ENCODE measurements around the gene SHFL. TPM values are rescaled to one million over a fixed set of nuclear protein-coding genes. Genes with fewer than 3 reads are reported as not detected.

The SHFL gene
- total RNA-seq, 1 donor from 2014 or later, result 44.6 TPM

- no peak for DNase-seq (ENCODE audit: low spot score)
Observed at GRCh38 chr19:10132905-10133304, 46.8 kb downstream of the SHFL start.

DNA sequence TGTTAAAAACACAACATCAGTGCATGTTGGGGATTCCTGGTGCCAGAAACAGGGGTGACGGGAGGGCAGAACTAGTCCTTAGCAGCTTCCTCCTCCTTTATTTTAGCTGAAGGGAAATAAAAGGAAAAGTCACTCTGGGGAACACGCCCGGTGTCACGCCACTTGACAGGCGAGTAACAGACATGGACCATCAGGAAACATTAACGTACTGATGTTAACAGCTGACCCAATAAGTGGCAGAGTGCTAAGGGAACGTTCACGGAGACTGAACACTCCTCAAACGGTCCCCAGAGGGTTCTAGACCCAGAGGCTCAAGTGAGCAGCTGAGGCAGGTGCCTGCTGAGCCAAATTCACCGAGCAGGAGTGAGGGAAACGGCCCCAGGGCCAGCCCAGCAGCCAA is 47.5 kb downstream of the SHFL start:
- no peak for DNase-seq (ENCODE audit: low spot score)

GRCh38 chr19:10134040-10134439 is 47.9 kb downstream of the SHFL start:
- no peak for DNase-seq (ENCODE audit: low spot score)

DNA sequence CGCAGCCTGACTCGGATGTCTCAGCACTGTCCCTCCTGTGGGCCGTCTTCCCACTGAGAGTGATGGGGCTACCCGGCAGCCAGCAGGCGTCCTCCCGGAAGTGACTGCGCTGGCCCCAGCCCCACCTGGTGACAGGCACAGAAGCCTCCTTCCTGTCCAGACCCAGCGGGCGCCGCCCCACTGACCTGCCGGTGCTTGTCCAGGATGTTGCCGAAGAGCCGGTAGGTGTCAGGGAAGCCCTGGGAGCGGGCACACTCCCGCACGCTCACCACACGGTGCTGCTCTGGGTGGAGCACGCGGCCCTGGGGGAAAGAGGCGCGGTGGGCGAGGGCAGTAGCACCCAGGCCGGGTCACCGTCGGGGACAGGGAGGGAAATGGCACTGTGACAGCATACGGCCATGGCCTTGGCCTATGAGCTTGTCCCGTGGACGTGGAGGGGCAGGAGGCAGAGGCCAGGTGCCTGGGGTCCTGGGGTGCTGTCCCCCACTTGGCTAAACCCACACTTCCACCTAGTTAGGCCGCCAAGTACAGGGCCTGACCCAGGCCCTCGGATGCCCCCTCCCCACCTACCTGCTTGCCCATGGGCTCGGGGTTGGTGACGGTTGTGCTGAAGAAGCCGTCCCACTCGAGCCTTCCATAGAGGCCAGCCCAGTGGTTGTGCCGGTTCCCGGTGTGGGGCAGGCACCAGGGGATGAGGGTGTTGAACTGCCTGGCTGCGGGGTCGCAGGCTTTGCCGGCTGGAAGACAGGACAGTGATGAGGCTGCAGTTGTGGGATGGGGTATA is 49.6 kb downstream of the SHFL start:
- DNase-seq (ENCODE audit: low spot score), result peak; percentile 73

DNA sequence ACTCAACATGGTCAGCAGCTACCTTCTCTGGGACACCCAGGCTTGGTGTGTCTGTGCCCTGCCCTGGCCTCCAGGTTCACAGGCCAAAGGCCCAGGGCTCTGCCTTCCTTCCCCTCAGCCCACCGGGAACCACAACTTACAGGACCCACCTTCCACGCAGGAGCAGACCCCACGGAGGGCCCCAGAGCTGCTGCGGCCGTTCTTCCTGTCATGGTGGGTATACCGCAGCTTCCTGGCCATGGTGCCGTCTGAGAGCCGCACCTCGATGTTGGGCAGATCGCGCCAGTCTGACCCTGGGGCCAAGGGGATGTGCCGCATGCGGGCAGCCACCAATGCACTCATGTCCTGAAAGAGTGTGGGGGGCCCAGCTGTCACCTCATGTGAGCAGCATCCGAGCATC is 50.8 kb downstream of the SHFL start:
- no peak for DNase-seq (ENCODE audit: low spot score)

- no peak for DNase-seq (ENCODE audit: low spot score)
Observed at GRCh38 chr19:10137751-10138682, 51.9 kb downstream of the SHFL start.

GRCh38 chr19:10138879-10139795 is 53.0 kb downstream of the SHFL start:
- no peak for DNase-seq (ENCODE audit: low spot score)

DNA sequence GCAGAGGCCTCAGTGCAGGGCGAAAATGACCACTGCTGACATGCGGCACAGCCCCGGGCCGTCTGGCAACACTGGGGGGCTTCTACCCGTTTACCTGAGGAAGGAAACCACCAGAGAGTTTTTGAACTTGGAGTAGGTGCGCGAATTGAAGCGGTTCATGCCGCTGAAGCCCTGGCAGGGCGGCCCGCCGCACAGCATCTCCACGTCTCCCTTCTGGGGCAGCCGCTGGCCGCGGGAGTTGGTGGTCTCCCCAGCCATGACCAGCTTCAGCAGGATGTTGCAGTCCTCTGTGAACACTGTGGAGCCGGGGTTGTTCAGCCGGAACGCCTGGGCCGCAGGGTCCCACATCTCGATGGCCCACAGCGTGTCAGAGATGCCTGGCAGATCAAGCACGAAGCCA is 53.8 kb downstream of the SHFL start:
- DNase-seq (ENCODE audit: low spot score), result no peak

DNA sequence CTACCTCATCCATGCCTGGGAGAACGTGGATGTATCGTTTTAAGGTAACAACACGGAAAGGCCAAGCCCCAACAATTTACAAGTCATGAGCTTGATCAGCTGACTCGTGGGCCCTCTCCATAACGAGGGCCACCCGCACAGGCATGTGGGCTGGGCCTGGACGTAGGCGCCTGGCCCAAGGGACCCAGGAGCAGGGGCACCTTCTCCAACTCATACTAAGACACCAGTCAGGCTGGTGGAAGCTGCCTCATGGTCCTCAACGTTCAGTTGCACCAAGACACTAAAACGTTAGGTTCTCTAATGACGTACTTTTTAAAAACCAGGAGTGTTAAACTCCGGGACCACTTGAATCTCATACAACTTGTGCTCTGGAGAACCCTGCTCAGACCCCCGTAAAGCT is 55.4 kb downstream of the SHFL start:
- DNase-seq (ENCODE audit: low spot score), result no peak

GRCh38 chr19:10141973-10142372 is 55.9 kb downstream of the SHFL start:
- no peak for DNase-seq (ENCODE audit: low spot score)

Other genes starting within 250 kb of the SHFL start
- 5.6 TPM for gene OLFM2, start 149.8 kb upstream of the SHFL start, total RNA-seq
- gene COL5A3, start 75.8 kb upstream of the SHFL start, total RNA-seq, result 12.4 TPM
- gene RDH8, start 72.8 kb upstream of the SHFL start, total RNA-seq, result not detected
- 0.81 TPM for gene ANGPTL6, start 16.4 kb downstream of the SHFL start, total RNA-seq
- 78.6 TPM for gene PPAN, start 20.0 kb downstream of the SHFL start, total RNA-seq
- gene P2RY11, start 25.4 kb downstream of the SHFL start, total RNA-seq, result 25.6 TPM
- gene EIF3G, start 33.6 kb downstream of the SHFL start, total RNA-seq, result 238 TPM
- gene DNMT1, start 108.6 kb downstream of the SHFL start, total RNA-seq, result 61.1 TPM
- 10.9 TPM for gene S1PR2, start 145.0 kb downstream of the SHFL start, total RNA-seq
- 65.3 TPM for gene MRPL4, start 165.9 kb downstream of the SHFL start, total RNA-seq
- gene ICAM1, start 184.8 kb downstream of the SHFL start, total RNA-seq, result 20.4 TPM
- 1.0 TPM for gene ICAM4, start 200.6 kb downstream of the SHFL start, total RNA-seq
- gene ICAM5, start 203.6 kb downstream of the SHFL start, total RNA-seq, result 1.8 TPM
- 6.3 TPM for gene ZGLP1, start 223.5 kb downstream of the SHFL start, total RNA-seq
- gene FDX2, start 229.7 kb downstream of the SHFL start, total RNA-seq, result 25.8 TPM
- gene RAVER1, start 247.2 kb downstream of the SHFL start, total RNA-seq, result 41.7 TPM